ENCODE results near the gene ANO4. TPM values are rescaled to one million over a fixed set of nuclear protein-coding genes. Genes with fewer than 3 reads are reported as not detected.

Gene ANO4
- total and polyA plus RNA-seq, 2 experiments from 2014 or later = 0.33 to 0.92 TPM

DNA sequence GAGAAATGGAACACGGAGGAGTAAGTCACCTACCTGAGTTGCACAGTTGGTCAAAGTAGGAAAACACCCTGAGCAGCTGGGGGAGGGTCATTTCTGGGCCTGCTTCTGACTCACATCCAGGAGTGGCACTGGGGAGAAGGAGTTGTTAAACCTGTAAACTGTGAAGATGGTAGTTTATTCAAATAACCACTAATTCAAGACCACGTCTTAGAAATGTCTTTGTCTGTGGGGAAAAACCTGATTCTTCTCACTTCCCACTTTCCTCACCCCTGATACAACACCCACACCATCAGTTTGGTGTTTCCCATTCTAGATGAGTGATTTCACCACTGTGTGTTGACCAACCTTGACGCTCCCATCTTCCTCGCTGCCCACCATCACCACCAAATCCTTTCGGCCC is 207.1 kb downstream of the ANO4 start:
- TF ChIP-seq, protein P1, sequence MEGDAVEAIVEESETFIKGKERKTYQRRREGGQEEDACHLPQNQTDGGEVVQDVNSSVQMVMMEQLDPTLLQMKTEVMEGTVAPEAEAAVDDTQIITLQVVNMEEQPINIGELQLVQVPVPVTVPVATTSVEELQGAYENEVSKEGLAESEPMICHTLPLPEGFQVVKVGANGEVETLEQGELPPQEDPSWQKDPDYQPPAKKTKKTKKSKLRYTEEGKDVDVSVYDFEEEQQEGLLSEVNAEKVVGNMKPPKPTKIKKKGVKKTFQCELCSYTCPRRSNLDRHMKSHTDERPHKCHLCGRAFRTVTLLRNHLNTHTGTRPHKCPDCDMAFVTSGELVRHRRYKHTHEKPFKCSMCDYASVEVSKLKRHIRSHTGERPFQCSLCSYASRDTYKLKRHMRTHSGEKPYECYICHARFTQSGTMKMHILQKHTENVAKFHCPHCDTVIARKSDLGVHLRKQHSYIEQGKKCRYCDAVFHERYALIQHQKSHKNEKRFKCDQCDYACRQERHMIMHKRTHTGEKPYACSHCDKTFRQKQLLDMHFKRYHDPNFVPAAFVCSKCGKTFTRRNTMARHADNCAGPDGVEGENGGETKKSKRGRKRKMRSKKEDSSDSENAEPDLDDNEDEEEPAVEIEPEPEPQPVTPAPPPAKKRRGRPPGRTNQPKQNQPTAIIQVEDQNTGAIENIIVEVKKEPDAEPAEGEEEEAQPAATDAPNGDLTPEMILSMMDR (IDR thresholded peaks at IDR 0.05; ENCODE audit: low read depth, low read length) = no peak
- Histone ChIP-seq H3K27ac (no peak overlapping the region), H3K4me1 (ENCODE audit: low read depth) (no peaks in the 10 kb centered on the region), H3K27me3 (no peaks in the 10 kb centered on the region), H3K9me3 (ENCODE audit: low read depth) (no peaks in the 10 kb centered on the region), H3K4me3 (no peak overlapping the region), H3K36me3 (no peaks in the 10 kb centered on the region)
- DNase-seq (ENCODE audit: low read depth in 1 of 2, low spot score in 1 of 2) = no peak

DNA sequence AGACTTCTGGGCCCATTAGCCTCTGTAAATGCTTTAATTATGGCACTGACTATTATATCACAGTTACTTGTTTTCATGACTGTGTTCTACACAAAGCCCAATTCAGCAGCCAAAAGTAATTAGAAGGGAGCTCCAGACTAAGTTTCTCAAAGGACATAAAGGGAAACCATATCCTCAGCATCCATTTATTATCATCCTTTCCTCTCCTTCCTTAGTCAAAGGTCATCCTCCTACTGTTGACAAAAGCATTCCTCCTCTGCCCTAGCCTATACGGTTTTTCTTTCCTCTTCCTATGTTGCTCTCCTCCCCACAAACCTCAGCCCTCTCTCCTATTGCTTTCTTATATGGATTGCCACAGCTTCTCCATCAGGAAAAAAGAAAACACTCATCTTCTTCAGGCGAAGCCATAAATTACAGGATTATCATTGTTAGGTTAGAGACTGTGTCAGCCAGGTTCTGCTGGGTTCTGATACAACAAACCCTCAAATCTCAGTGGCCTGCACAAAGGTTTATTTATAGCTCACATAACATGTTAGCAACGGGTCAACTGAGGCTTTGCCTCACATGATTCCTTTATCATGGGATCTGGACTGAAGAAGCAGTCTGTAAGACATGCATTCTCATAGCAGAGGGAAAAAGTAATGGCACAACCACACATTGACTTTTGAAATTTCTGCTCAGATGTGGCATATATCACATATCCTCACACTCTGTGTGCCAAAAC is 208.3 kb downstream of the ANO4 start:
- TF ChIP-seq, protein P1 (IDR thresholded peaks at IDR 0.05; ENCODE audit: low read depth, low read length) = no peak
- Histone ChIP-seq H3K27me3 (no peaks in the 10 kb centered on the region), H3K9me3 (ENCODE audit: low read depth) (no peaks in the 10 kb centered on the region), H3K4me1 (ENCODE audit: low read depth) (no peaks in the 10 kb centered on the region), H3K36me3 (no peaks in the 10 kb centered on the region), H3K27ac (no peak overlapping the region), H3K4me3 (no peak overlapping the region)
- no peak for DNase-seq (ENCODE audit: low read depth in 1 of 2, low spot score in 1 of 2)

DNA sequence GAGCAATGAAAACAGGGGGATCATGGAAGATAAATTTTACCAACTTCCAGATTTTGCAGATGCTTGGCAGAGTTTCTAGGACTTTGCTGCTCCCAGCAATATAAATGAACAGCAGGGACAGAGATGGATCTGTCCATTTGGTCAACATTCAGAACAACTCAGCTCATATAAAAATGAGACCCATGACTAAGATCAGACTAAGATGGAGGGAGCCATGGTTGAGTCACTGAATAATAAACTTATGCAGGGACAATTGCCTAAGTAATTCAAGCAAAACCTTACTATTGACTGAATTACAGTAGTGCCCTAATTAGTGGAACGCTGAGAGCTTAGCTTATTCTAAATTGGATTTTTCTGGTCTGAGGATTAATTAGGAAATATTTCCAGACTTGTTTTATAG is 210.3 kb downstream of the ANO4 start:
- no peak overlapping the region for H3K27ac ChIP-seq
- no peaks in the 10 kb centered on the region for H3K9me3 ChIP-seq (ENCODE audit: low read depth)
- H3K27me3 ChIP-seq = no peaks in the 10 kb centered on the region
- H3K4me3 ChIP-seq = no peak overlapping the region
- DNase-seq (ENCODE audit: low read depth in 1 of 2, low spot score in 1 of 2) = no peak
- TF ChIP-seq, protein P1 (IDR thresholded peaks at IDR 0.05; ENCODE audit: low read depth, low read length) = no peak
- no peaks in the 10 kb centered on the region for H3K4me1 ChIP-seq (ENCODE audit: low read depth)
- H3K36me3 ChIP-seq = no peaks in the 10 kb centered on the region

DNA sequence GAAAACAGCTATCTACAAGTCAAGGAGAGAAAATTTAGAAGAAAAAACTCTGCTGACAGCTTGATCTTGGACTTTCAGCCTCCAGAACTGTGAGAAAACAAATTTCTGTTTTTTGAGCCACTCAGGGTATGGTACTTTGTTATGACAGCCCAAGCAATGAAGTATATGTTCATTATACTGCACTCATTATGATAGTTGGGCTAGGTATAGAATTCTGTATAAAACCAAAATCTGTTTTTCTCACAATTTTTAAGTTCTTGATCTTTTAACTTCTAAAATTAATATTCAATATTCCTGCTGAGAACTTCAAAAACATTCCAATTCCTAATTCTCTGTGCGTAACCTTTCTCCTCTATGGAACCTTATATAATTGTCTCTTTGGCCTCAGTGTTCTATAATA is 214.7 kb downstream of the ANO4 start:
- H3K9me3 ChIP-seq (ENCODE audit: low read depth) = no peaks in the 10 kb centered on the region
- H3K27me3 ChIP-seq = no peaks in the 10 kb centered on the region
- H3K27ac ChIP-seq = no peak overlapping the region
- H3K4me3 ChIP-seq = no peak overlapping the region
- H3K4me1 ChIP-seq (ENCODE audit: low read depth) = no peaks in the 10 kb centered on the region
- TF ChIP-seq, protein P1 (IDR thresholded peaks at IDR 0.05; ENCODE audit: low read depth, low read length) = no peak
- DNase-seq (ENCODE audit: low read depth in 1 of 2, low spot score in 1 of 2) = no peak
- no peaks in the 10 kb centered on the region for H3K36me3 ChIP-seq

DNA sequence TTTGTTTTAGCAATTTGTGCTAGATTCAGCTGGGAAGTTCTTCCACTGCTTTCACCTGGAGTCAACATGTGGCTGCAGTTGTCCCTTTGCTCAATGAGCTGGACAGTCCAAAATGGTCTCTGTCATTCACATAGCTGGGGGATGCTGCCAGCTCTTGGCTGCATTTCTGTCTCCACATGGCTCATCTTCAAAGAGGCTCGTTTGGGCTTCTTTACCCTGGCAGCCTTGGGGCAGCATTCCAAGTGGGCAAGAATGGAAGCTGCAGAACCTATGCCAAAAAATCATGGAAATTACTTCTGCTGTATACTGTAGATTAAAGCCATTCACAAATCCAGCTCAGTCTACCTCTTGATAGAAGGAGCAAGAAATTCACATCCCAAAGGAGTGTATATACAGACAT is 216.3 kb downstream of the ANO4 start:
- H3K9me3 ChIP-seq (ENCODE audit: low read depth) = no peaks in the 10 kb centered on the region
- no peaks in the 10 kb centered on the region for H3K36me3 ChIP-seq
- no peaks in the 10 kb centered on the region for H3K4me1 ChIP-seq (ENCODE audit: low read depth)
- H3K4me3 ChIP-seq = no peak overlapping the region
- TF ChIP-seq, protein P1 (IDR thresholded peaks at IDR 0.05; ENCODE audit: low read depth, low read length) = no peak
- H3K27ac ChIP-seq = no peak overlapping the region
- no peaks in the 10 kb centered on the region for H3K27me3 ChIP-seq
- DNase-seq (ENCODE audit: low read depth in 1 of 2, low spot score in 1 of 2) = no peak

All from cardiac muscle cell (in vitro differentiated cells and primary cell).